Measurements from ENCODE around the gene OPTC. TPM values are rescaled to one million over a fixed set of nuclear protein-coding genes. Genes with fewer than 3 reads are reported as not detected.

OPTC gene
- total and polyA plus RNA-seq, 2 donors (not counting 1 experiment from before 2014, with no cell fraction given) = not detected

GRCh38 chr1:203513585-203514031, 19.7 kb downstream of the OPTC start:
- Histone ChIP-seq H3K4me1 (ENCODE audit: control insufficient read depth in 2 of 2, insufficient read depth in 2 of 2, low read length in 2 of 2) (peaks cover 0 to 9% of the 10 kb centered on the region in 2 donors), H3K4me3 (ENCODE audit: control extremely low read depth in 1 of 5, extremely low read depth in 1 of 5, insufficient read depth in 1 of 5, low read depth in 2 of 5, low read length in 4 of 5) (no peak overlapping the region), H3K79me2 (ENCODE audit: control insufficient read depth, insufficient read depth, low read length) (no peaks in the 10 kb centered on the region), H3K36me3 (replicated peaks in 1 of 2; ENCODE audit: control extremely low read depth in 1 of 2, control insufficient read depth in 1 of 2, extremely low read depth in 1 of 2, insufficient read depth in 2 of 2, low read length in 1 of 2) (no peaks in the 10 kb centered on the region), H4K20me1 (ENCODE audit: control insufficient read depth, insufficient read depth, low read length, poor library complexity, severe bottlenecking) (no peaks in the 10 kb centered on the region), H3K4me2 (replicated peaks; ENCODE audit: low read depth, low read length, poor library complexity, severe bottlenecking) (no peak overlapping the region), H3K9me3 (ENCODE audit: control extremely low read depth in 1 of 3, control insufficient read depth in 2 of 3, insufficient read depth in 1 of 3, low read length in 2 of 3) (no peaks in the 10 kb centered on the region), H3K27ac (ENCODE audit: low read length in 2 of 2) (no peak overlapping the region), H2AFZ (ENCODE audit: insufficient read depth, low read depth, low read length, poor library complexity, severe bottlenecking) (no peak overlapping the region), H3K27me3 (replicated peaks in 1 of 4; ENCODE audit: control extremely low read depth in 1 of 4, control insufficient read depth in 3 of 4, insufficient read depth in 4 of 4, low read length in 3 of 4) (peaks cover 0 to 5% (median 0%) of the 10 kb centered on the region in 4 experiments), H3K9ac (ENCODE audit: low read length) (no peak overlapping the region)
- DNase-seq (no peak), ATAC-seq (ENCODE audit: low read depth) (no peak)
- Mint-ChIP-seq H3K27me3 (peaks cover 4% of the 10 kb centered on the region), H3K9me3 (ENCODE audit: insufficient read depth) (no peaks in the 10 kb centered on the region), H3K27ac (no peak overlapping the region), H3K4me3 (no peak overlapping the region), H3K4me1 (peaks cover 10% of the 10 kb centered on the region)
- POLR2A ChIA-PET = no interaction called here
- intact Hi-C loops (cut with micrococcal nuclease) = no loop called here
- WGBS (ENCODE audit: insufficient coverage) = 95% methylated on average over 5 of the region's 9 CpGs
- TF ChIP-seq EZH2 (IDR thresholded peaks at IDR 0.05; ENCODE audit: borderline replicate concordance, insufficient read depth, low read depth, low read length, poor library complexity, severe bottlenecking) = no peak
- no peak for TF ChIP-seq CTCF (IDR thresholded peaks at IDR 0.05)
- CTCF ChIA-PET = interaction anchor here (1.2 to 1.8 kb wide), 2 partner anchors 9 to 187 kb away, joined by 3 to 6 read pairs; no protein-coding TSS in a partner anchor

GRCh38 chr1:203516184-203516583, 22.2 kb downstream of the OPTC start:
- ChIA-PET POLR2A (no interaction called here), CTCF (interaction anchor here (2.7 kb wide), 1 partner anchor 12 kb away, joined by 9 read pairs; no protein-coding TSS in a partner anchor)
- 94% methylated on average over 8 of the region's 9 CpGs for WGBS (ENCODE audit: insufficient coverage)
- DNase-seq = no peak
- Histone ChIP-seq H3K9ac (ENCODE audit: low read length) (no peak overlapping the region), H3K79me2 (ENCODE audit: control insufficient read depth, insufficient read depth, low read length) (no peaks in the 10 kb centered on the region), H3K27ac (ENCODE audit: low read length in 2 of 2) (no peak overlapping the region), H4K20me1 (ENCODE audit: control insufficient read depth, insufficient read depth, low read length, poor library complexity, severe bottlenecking) (no peaks in the 10 kb centered on the region), H3K36me3 (replicated peaks in 1 of 2; ENCODE audit: control extremely low read depth in 1 of 2, control insufficient read depth in 1 of 2, extremely low read depth in 1 of 2, insufficient read depth in 2 of 2, low read length in 1 of 2) (no peaks in the 10 kb centered on the region), H2AFZ (ENCODE audit: insufficient read depth, low read depth, low read length, poor library complexity, severe bottlenecking) (no peak overlapping the region), H3K4me2 (replicated peaks; ENCODE audit: low read depth, low read length, poor library complexity, severe bottlenecking) (no peak overlapping the region), H3K9me3 (ENCODE audit: control extremely low read depth in 1 of 3, control insufficient read depth in 2 of 3, insufficient read depth in 1 of 3, low read length in 2 of 3) (no peaks in the 10 kb centered on the region), H3K4me1 (ENCODE audit: control insufficient read depth in 2 of 2, insufficient read depth in 2 of 2, low read length in 2 of 2) (peaks cover 0 to 9% of the 10 kb centered on the region in 2 donors), H3K27me3 (replicated peaks in 1 of 4; ENCODE audit: control extremely low read depth in 1 of 4, control insufficient read depth in 3 of 4, insufficient read depth in 4 of 4, low read length in 3 of 4) (peaks cover 0 to 5% (median 0%) of the 10 kb centered on the region in 4 experiments), H3K4me3 (ENCODE audit: control extremely low read depth in 1 of 5, extremely low read depth in 1 of 5, insufficient read depth in 1 of 5, low read depth in 2 of 5, low read length in 4 of 5) (no peak overlapping the region)
- no peak for ATAC-seq (ENCODE audit: low read depth)
- peaks cover 4% of the 10 kb centered on the region for H3K27me3 Mint-ChIP-seq
- intact Hi-C loops (cut with micrococcal nuclease) = no loop called here
- H3K4me1 Mint-ChIP-seq = peaks cover 10% of the 10 kb centered on the region
- H3K27ac Mint-ChIP-seq = no peak overlapping the region
- no peak overlapping the region for H3K4me3 Mint-ChIP-seq
- no peak for TF ChIP-seq EZH2 (IDR thresholded peaks at IDR 0.05; ENCODE audit: borderline replicate concordance, insufficient read depth, low read depth, low read length, poor library complexity, severe bottlenecking)
- no peak for TF ChIP-seq CTCF (IDR thresholded peaks at IDR 0.05)
- H3K9me3 Mint-ChIP-seq (ENCODE audit: insufficient read depth) = no peaks in the 10 kb centered on the region

Measured in B cell (primary cell).